Amniotic epithelial cell (primary cell): Measurements from ENCODE around the gene MYO1E.
A peak's percentile ranks its signal among the peaks of the same experiment; 100 is the strongest.

Source experiments
- DNase-seq: peaks from one replicate; pipeline ENCODE4 v3.0.0-alpha.2; 2010; ENCODE audit warnings: low read depth

MYO1E gene

DNA sequence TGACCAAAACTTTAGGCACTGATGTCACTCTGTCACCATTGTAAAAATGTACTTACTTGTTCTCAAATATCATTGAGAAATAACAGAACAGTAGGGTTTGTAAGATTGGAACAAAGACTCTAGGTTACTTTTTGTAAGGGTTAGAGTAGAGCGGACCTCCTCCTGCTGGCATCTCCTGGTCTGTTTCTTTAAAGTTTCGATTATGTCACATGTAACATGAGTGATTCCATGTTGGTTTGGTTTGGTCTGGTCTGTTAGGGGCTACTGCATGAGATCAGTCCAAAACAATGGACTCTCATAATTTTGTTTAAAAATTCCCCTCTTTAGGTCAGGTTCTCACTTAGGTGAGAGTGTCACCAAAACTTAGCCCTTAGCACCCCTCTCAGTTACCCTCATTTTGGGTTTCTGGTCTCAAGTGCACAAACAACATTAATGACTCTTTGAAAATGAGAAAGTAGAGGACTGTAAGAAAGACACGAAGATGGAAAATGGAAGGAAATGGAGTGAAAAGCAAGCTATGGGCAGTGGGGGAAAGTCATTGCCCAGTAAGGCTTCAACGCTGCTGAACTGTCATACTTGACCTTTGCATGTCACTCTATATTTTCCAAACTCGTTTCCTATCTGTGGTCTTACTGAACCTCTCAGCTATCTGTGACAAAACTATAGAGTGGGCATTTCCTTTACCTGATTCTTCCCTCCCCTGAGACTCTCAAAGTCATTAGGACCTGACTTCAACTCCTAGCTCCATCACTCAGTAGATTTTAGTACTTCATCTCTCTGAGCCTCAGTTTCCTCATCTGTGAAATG, 113.3 kb downstream of the MYO1E start:
- no peak for DNase-seq

DNA sequence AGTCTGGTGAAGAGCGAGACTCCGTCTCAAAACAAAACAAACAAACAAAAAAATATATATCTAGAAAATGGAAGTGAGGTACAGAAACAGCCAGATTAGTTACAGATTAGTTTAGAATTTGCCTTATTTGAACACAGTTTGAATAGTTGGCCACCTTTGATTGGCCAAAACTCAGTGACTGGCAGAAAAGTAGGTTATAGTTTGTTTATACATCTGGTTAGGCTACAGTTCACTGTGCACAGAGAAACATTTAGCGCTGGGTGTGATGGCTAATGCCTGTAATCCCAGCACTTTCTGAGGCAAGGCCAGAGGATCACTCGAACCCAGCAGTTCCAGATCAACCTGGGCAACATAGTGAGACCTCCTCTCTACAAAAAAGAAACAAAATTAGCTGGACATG, 114.4 kb downstream of the MYO1E start:
- DNase-seq = no peak

DNA sequence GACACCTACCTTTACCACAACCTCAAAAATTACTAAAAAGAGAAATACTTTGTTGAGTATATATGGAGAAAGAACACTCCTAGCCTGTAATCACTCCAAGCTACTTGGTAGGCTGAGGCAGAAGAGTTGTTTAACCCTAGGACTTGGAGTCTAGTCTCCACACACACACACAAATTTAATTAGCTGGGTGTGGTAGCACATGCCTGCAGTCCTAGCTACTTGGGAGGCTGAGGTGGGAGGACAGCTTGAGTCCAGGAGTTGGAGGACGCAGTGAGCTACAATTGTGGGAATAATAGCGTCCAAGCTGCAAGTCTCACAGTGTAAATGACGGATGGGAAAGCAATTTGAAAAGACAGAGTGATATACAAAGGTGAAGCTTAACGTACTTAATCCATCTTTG, 115.5 kb downstream of the MYO1E start:
- no peak for DNase-seq

DNA sequence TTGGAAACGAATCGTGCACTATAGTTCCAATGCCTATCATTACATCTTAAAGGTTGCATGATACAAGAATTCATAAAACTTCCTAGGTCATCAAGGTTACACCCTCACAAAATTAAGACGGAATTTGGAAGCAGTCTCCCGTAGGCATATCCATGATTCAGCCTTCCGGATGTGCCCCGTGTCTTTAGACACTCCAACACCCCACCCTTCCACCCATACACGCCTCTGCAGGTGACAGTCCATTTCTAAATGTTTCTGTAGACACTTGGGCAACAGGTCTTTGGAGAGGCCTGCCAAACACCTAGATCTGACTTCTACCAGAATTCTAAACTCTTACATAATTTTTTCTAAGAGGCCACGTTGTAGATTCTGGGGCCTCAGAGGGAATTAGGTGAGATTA, 116.2 kb downstream of the MYO1E start:
- DNase-seq = peak; percentile 18

DNA sequence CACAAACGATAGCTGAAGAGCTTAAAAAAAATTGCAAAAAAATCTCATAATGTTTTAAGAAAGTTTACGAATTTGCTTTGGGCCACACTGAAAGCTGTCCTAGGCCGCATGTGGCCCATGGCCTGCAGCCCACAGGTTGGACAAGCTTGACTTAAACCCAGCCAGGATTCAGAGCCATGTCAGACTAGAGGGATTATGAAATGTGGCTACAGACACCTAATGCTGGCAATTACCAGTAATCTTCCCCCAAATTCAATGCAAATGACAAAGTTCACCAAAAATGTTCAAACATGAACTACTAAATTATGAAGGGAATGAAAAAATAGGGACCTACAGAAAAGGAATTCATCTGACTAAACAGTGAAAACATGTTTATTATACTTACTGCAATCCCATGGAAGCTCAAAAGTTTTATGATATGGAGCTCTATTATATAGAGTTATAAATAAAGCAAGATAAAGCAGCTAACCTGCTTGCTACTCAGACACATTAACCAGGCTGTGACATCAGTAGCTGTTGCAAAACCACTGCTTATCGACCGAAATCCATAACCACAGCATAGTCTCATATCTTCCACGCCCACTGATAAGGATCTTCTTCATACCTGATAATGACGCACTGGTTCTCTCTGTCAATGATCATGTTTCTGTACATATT, 116.9 kb downstream of the MYO1E start:
- DNase-seq = peak; percentile 65

GRCh38 chr15:59252137-59252536, 120.5 kb downstream of the MYO1E start:
- no peak for DNase-seq

DNA sequence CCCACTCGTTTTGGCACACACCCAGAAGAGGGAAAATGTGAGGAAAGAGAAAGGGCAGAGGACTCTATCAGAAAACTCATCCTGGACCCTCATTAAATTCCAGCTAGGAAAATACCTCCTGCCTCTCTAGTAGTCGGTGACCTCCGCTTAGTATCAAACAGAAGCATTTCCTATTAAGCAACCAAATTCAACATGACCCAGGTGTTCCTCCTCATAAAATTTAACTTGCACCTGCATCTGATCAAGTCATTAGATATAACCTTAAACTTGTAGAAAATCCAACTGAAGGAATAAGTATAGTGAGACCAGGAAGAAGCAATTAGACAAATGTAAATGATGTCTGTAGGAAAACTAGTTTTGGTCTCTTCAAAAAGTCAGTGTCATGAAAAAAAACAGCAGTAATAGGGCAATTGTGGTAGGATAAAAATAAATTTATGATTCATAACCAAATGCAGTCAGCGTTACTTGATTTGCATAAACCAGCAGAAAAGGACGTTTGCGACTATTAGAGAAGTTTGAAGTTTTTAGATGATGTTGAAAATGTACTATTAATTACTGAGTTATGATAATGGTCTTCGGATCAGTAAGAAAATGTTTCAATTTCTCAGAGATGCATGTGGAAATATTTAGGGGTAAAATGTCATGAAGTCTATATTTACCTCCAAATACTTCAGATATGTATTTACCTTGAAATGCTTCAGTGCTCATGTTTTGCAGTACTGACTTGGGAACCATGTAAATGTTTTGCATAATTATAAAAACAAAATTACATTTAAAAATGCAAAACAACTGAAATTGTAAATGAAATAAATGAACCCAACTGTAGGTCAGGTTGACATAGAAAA, 121.4 kb downstream of the MYO1E start:
- DNase-seq = no peak

DNA sequence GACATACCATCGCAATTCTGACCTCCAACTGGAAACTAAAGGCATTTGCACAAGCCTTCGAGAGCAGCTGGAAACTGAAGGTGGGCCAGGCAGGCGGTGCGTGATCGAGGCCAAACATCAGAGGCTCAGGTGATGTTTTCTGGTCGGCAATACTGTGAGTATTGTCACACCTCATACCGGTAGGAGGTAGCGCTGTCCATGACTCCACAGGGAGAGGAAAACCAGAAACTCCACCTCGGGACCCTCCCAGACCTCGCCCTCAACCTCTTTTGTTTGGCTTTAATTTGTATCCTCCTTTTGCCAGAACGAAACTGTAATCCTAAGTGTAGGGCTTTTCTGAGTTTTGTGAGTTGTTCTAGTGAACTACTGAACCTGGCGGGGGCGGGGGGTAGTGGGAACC, 122.4 kb downstream of the MYO1E start:
- no peak for DNase-seq

GRCh38 chr15:59249816-59250215, 122.9 kb downstream of the MYO1E start:
- DNase-seq = no peak

DNA sequence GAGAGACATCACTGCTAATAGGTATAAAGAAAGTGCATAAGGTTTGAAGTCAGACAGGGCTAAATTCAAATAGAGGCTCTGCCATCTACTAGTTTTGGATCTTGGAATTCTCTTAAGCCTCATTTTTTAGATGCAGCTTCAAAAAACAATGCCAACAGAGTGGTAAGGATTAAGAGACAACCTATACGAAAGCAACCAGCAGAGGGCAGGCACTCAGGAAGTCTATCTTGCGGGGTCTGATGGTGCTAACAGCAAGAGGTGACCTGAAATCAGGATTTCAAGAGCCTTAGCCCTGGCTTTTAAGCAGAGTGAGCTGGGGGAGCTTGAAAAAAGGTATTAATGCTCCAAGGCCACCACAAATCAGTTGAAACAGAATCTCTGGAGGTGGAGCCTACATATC, 125.3 kb downstream of the MYO1E start:
- DNase-seq = peak; percentile 78

GRCh38 chr15:59245559-59245958, 127.1 kb downstream of the MYO1E start:
- DNase-seq = no peak

DNA sequence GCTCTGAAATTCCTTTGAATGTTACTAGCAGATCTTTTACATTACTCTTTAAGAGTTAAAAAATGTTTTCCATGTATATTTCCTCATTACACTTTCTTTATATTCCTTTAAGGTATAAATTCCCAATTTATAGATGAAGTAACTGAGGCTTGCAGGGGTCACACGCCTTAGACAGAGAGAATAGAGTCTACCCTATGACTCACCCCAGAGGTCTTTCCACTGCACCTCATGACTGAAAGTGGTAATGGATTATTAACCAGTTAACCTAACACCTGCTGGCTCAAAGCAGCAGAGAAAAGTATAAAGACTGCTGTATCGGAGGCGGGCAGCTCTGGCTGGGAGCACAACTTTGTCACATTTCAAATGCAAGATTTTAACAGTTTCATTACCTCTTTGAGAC, 128.3 kb downstream of the MYO1E start:
- no peak for DNase-seq

- DNase-seq = no peak
Measured at GRCh38 chr15:59243622-59244021, 129.0 kb downstream of the MYO1E start.

GRCh38 chr15:59242649-59243048, 130.0 kb downstream of the MYO1E start:
- no peak for DNase-seq

GRCh38 chr15:59240036-59240435, 132.6 kb downstream of the MYO1E start:
- no peak for DNase-seq

- peak; percentile 65 for DNase-seq
Measured at GRCh38 chr15:59237924-59238331, 134.7 kb downstream of the MYO1E start.

GRCh38 chr15:59237119-59237855, 135.4 kb downstream of the MYO1E start:
- no peak for DNase-seq

GRCh38 chr15:59236394-59236793, 136.3 kb downstream of the MYO1E start:
- no peak for DNase-seq

GRCh38 chr15:59232476-59232875, 140.2 kb downstream of the MYO1E start:
- DNase-seq = peak; percentile 86

GRCh38 chr15:59230531-59231055, 142.1 kb downstream of the MYO1E start:
- no peak for DNase-seq

GRCh38 chr15:59229453-59229852, 143.2 kb downstream of the MYO1E start:
- DNase-seq = no peak

DNA sequence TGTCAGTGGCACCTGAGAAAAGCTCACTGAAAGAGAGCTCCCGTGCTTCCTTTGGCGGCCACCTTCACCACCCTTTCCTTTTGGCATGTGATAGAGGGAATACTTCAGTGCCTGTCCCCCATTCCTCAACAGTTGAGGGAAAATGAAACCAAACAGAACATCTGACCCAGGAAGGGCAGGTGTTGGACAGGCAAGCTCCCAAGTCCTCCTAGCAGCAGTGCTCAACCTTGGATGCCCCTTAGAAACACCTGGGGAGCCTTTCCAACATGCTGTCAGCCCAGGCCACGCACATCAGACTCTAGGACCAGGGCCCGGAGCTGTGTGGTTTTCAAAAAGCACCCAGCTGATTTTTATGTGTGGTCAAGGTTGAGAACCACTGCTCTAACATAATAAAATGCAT, 143.7 kb downstream of the MYO1E start:
- no peak for DNase-seq
